ENCODE measurements around the gene KRTAP1-1. TPM values are rescaled to one million over a fixed set of nuclear protein-coding genes. Genes with fewer than 3 reads are reported as not detected.
"Not testable (repeated sequence)": the region's sequence is repeated elsewhere in the genome, so short reads cannot be mapped to it uniquely, and the experiment has no call there.

The KRTAP1-1 gene
- total RNA-seq (2014; rRNA removed; shearing (Covaris generic); ENCODE audit: low replicate concordance): not detected in 2 replicates

GRCh38 chr17:41040783-41041571 is at the start of gene KRTAP1-1:
KRTAP1-1 (minus strand) TSS chr17:41041450; CDS start chr17:41041397, 53 bp downstream.
- in situ Hi-C loops (cut with HindIII; ENCODE audit: low pct_unique_long_range_greater_than_20kb, low sequenced_read_pairs); DNase-seq (ENCODE audit: low read depth): not testable (repeated sequence)

- in situ Hi-C loops (cut with HindIII; ENCODE audit: low pct_unique_long_range_greater_than_20kb, low sequenced_read_pairs); DNase-seq (ENCODE audit: low read depth): not testable (repeated sequence)
Measured at GRCh38 chr17:41088760-41089352, 47.6 kb upstream of the KRTAP1-1 start.

- in situ Hi-C loops (cut with HindIII; ENCODE audit: low pct_unique_long_range_greater_than_20kb, low sequenced_read_pairs); DNase-seq (ENCODE audit: low read depth): not testable (repeated sequence)
Measured at GRCh38 chr17:41084100-41084856, 43.0 kb upstream of the KRTAP1-1 start, which contains the start of gene KRTAP4-7. KRTAP4-7 (plus strand) TSS chr17:41084150; CDS start chr17:41084207, 57 bp downstream.

GRCh38 chr17:41083427-41083826 is 42.2 kb upstream of the KRTAP1-1 start:
- in situ Hi-C loops (cut with HindIII; ENCODE audit: low pct_unique_long_range_greater_than_20kb, low sequenced_read_pairs); DNase-seq (ENCODE audit: low read depth): not testable (repeated sequence)

GRCh38 chr17:41082626-41083025 is 41.4 kb upstream of the KRTAP1-1 start:
- no peak for DNase-seq (ENCODE audit: low read depth)
- in situ Hi-C loops (cut with HindIII; ENCODE audit: low pct_unique_long_range_greater_than_20kb, low sequenced_read_pairs): no loop called here

- DNase-seq (ENCODE audit: low read depth): no peak
Measured at GRCh38 chr17:41076788-41077187, 35.5 kb upstream of the KRTAP1-1 start.

GRCh38 chr17:41073676-41074075 is 32.4 kb upstream of the KRTAP1-1 start:
- in situ Hi-C loops (cut with HindIII; ENCODE audit: low pct_unique_long_range_greater_than_20kb, low sequenced_read_pairs): no loop called here
- DNase-seq (ENCODE audit: low read depth): no peak

More at GRCh38 chr17:41076788-41077187, 35.5 kb upstream of the KRTAP1-1 start:
- in situ Hi-C loops (cut with HindIII; ENCODE audit: low pct_unique_long_range_greater_than_20kb, low sequenced_read_pairs): no loop called here

- in situ Hi-C loops (cut with HindIII; ENCODE audit: low pct_unique_long_range_greater_than_20kb, low sequenced_read_pairs): no loop called here
- DNase-seq (ENCODE audit: low read depth): no peak
Measured at GRCh38 chr17:41071606-41072360, 30.5 kb upstream of the KRTAP1-1 start.

GRCh38 chr17:41069031-41069430 is 27.8 kb upstream of the KRTAP1-1 start:
- no peak for DNase-seq (ENCODE audit: low read depth)
- in situ Hi-C loops (cut with HindIII; ENCODE audit: low pct_unique_long_range_greater_than_20kb, low sequenced_read_pairs): no loop called here

GRCh38 chr17:41067281-41067680 is 26.0 kb upstream of the KRTAP1-1 start:
- DNase-seq (ENCODE audit: low read depth): no peak
- in situ Hi-C loops (cut with HindIII; ENCODE audit: low pct_unique_long_range_greater_than_20kb, low sequenced_read_pairs): no loop called here

GRCh38 chr17:41065829-41066624 is 24.8 kb upstream of the KRTAP1-1 start, which contains the start of gene KRTAP2-4:
KRTAP2-4 (minus strand) TSS chr17:41065879; CDS start chr17:41065845, 34 bp downstream.
- in situ Hi-C loops (cut with HindIII; ENCODE audit: low pct_unique_long_range_greater_than_20kb, low sequenced_read_pairs): no loop called here
- DNase-seq (ENCODE audit: low read depth): peak; percentile 83

- DNase-seq (ENCODE audit: low read depth); in situ Hi-C loops (cut with HindIII; ENCODE audit: low pct_unique_long_range_greater_than_20kb, low sequenced_read_pairs): not testable (repeated sequence)
Measured at GRCh38 chr17:41065016-41065689, 23.9 kb upstream of the KRTAP1-1 start.

GRCh38 chr17:41064301-41064700 is 23.1 kb upstream of the KRTAP1-1 start:
- in situ Hi-C loops (cut with HindIII; ENCODE audit: low pct_unique_long_range_greater_than_20kb, low sequenced_read_pairs): no loop called here

GRCh38 chr17:41063449-41063848 is 22.2 kb upstream of the KRTAP1-1 start:
- in situ Hi-C loops (cut with HindIII; ENCODE audit: low pct_unique_long_range_greater_than_20kb, low sequenced_read_pairs): no loop called here
- no peak for DNase-seq (ENCODE audit: low read depth)

More at GRCh38 chr17:41064301-41064700, 23.1 kb upstream of the KRTAP1-1 start:
- no peak for DNase-seq (ENCODE audit: low read depth)

- peak; percentile 74 for DNase-seq (ENCODE audit: low read depth)
- in situ Hi-C loops (cut with HindIII; ENCODE audit: low pct_unique_long_range_greater_than_20kb, low sequenced_read_pairs): no loop called here
Measured at GRCh38 chr17:41061964-41062363, 20.7 kb upstream of the KRTAP1-1 start.

- peak; percentile 90 for DNase-seq (ENCODE audit: low read depth)
- in situ Hi-C loops (cut with HindIII; ENCODE audit: low pct_unique_long_range_greater_than_20kb, low sequenced_read_pairs): no loop called here
Measured at GRCh38 chr17:41060052-41060604, 18.9 kb upstream of the KRTAP1-1 start, which contains the start of gene KRTAP2-3. KRTAP2-3 (minus strand) TSS chr17:41060114; CDS start chr17:41060050, 64 bp downstream.
